Endothelial cell of umbilical vein (primary cell): Measurements from ENCODE around the gene SUPT3H. TPM values are rescaled to one million over a fixed set of nuclear protein-coding genes. Genes with fewer than 3 reads are reported as not detected.

Experiments used
- BruUV-seq: library from RNA; stranded (reverse); fragments of 400-500 nt; replicated peaks from 2 replicates; lab custom pipeline; 2021; lab: Mats Ljungman, UMichigan
- CTCF ChIA-PET: fragments of 300-600, 350-600 bp; sonication (Branson Sonifier 250); formaldehyde crosslinking; loops from one replicate; lab custom pipeline; 2021; ENCODE audit warnings: antibody characterized with exemption, inconsistent platforms; lab: Charles Lee
- POLR2A ChIA-PET: fragments of 300-600, 350-600 bp; sonication (Branson Sonifier 250); formaldehyde crosslinking; loops from one replicate; lab custom pipeline; 2021; ENCODE audit warnings: antibody characterized with exemption, inconsistent platforms; lab: Charles Lee
- DNase-seq: peaks from one replicate; pipeline ENCODE4 v3.0.0-alpha.2; 2011; ENCODE audit warnings: low read depth, low spot score
- FAIRE-seq: peaks from 2 replicates; lab custom pipeline; 2011; peaks lifted over from hg19 to GRCh38; lab: Jason Lieb, UNC
- H2AFZ ChIP-seq: 2 replicates; pipeline ENCODE4 v1.6.0; 2012; ENCODE audit warnings: low read depth, low read length, control low read depth, inconsistent platforms
- H3K27ac ChIP-seq: 2 replicates; pipeline ENCODE4 v1.5.1; 2011; ENCODE audit warnings: low read depth, mild to moderate bottlenecking, control low read depth, low read length, moderate library complexity; ENCODE audit not compliant: insufficient read depth
- H3K27me3 ChIP-seq, 2 experiments: 2 replicates each; pipeline versions ENCODE4 v1.6.0 to v1.6.1; 2011; ENCODE audit warnings: low read length in 2 of 2, mixed read lengths in 1 of 2; ENCODE audit not compliant: control insufficient read depth in 2 of 2, insufficient read depth in 2 of 2
- H3K36me3 ChIP-seq, 2 experiments: 2 replicates in 1 of 2; 3 replicates in 1 of 2; pipeline ENCODE4 v1.5.1; 2011; ENCODE audit warnings: low read length in 2 of 2, mild to moderate bottlenecking in 1 of 2, moderate library complexity in 1 of 2; ENCODE audit not compliant: control insufficient read depth in 2 of 2, insufficient read depth in 2 of 2; ENCODE audit errors: extremely low read depth in 1 of 2
- H3K4me1 ChIP-seq: 3 replicates; pipeline ENCODE4 v1.5.1; 2011; ENCODE audit warnings: mild to moderate bottlenecking, low read length; ENCODE audit not compliant: control insufficient read depth, insufficient read depth; ENCODE audit errors: extremely low read depth
- H3K4me2 ChIP-seq: 2 replicates; pipeline ENCODE4 v1.6.1; 2011; ENCODE audit warnings: low read length, control low read depth, mixed read lengths; ENCODE audit not compliant: insufficient read depth
- H3K4me3 ChIP-seq, 3 experiments: fragments of 200-600 bp in 1 of 3; sonication (generic), shearing (Covaris generic) in 1 of 3; replicated peaks in 1 of 3; 2 replicates each; pipeline ENCODE4 v1.5.1; 2011 to 2016; ENCODE audit warnings: control low read depth in 3 of 3, low read length in 3 of 3, mild to moderate bottlenecking in 2 of 3, inconsistent platforms in 1 of 3, low read depth in 1 of 3, moderate library complexity in 1 of 3; ENCODE audit not compliant: insufficient read depth in 1 of 3
- H3K79me2 ChIP-seq: 2 replicates; pipeline ENCODE4 v1.6.0; 2012; ENCODE audit warnings: low read length, inconsistent platforms; ENCODE audit not compliant: control insufficient read depth, insufficient read depth
- H3K9ac ChIP-seq: replicated peaks from 2 replicates; pipeline ENCODE3; 2011; ENCODE audit warnings: low read length, control low read depth; ENCODE audit not compliant: insufficient read depth; ENCODE audit errors: extremely low read depth
- H3K9me1 ChIP-seq: replicated peaks from 3 replicates; pipeline ENCODE4 v1.6.0; 2011; ENCODE audit warnings: mild to moderate bottlenecking, low read length; ENCODE audit not compliant: control insufficient read depth, insufficient read depth; ENCODE audit errors: extremely low read depth
- H3K9me3 ChIP-seq: replicated peaks from 2 replicates; pipeline ENCODE4 v1.5.1; 2012; ENCODE audit warnings: low read length, inconsistent platforms; ENCODE audit not compliant: control insufficient read depth, insufficient read depth
- H4K20me1 ChIP-seq: replicated peaks from 2 replicates; pipeline ENCODE3; 2011; ENCODE audit warnings: mild to moderate bottlenecking, low read length; ENCODE audit not compliant: control insufficient read depth, insufficient read depth; ENCODE audit errors: extremely low read depth
- CTCF ChIP-seq, 2 donors: IDR thresholded peaks; 1 replicate in 1 of 2; 2 replicates in 1 of 2; pipeline ENCODE4 v1.5.1; 2011; ENCODE audit warnings: low read length in 2 of 2, mild to moderate bottlenecking in 2 of 2, moderate library complexity in 2 of 2, control low read depth in 1 of 2, inconsistent platforms in 1 of 2, low read depth in 1 of 2; ENCODE audit not compliant: insufficient read depth in 1 of 2; ENCODE audit errors: extremely low read depth in 1 of 2
- EZH2 ChIP-seq: IDR thresholded peaks from 2 replicates; pipeline ENCODE4 v1.6.1; 2012; ENCODE audit warnings: borderline replicate concordance, low read depth, mild to moderate bottlenecking, moderate library complexity, low read length, inconsistent platforms; ENCODE audit not compliant: severe bottlenecking
- FOS ChIP-seq: IDR thresholded peaks from 2 replicates; pipeline ENCODE4 v1.6.1; 2011; ENCODE audit warnings: mild to moderate bottlenecking, low read length, moderate library complexity, borderline replicate concordance; ENCODE audit not compliant: insufficient read depth
- GATA2 ChIP-seq: IDR thresholded peaks from 2 replicates; pipeline ENCODE4 v1.7.0; 2011; ENCODE audit warnings: low read depth, mild to moderate bottlenecking, moderate library complexity, mixed read lengths, low read length; ENCODE audit not compliant: insufficient read length, insufficient read depth
- JUN ChIP-seq: IDR thresholded peaks from 2 replicates; pipeline ENCODE4 v1.6.1; 2011; ENCODE audit warnings: borderline replicate concordance, low read depth; ENCODE audit not compliant: insufficient read length, insufficient read depth
- MYC ChIP-seq: IDR thresholded peaks from one replicate; pipeline ENCODE4 v1.6.1; 2011; ENCODE audit warnings: mild to moderate bottlenecking, low read depth, low read length
- POLR2A ChIP-seq: IDR thresholded peaks from 2 replicates; pipeline ENCODE4 v1.6.1; 2012; ENCODE audit warnings: low read depth, mild to moderate bottlenecking, control low read depth, low read length
- POLR2AphosphoS5 ChIP-seq: IDR thresholded peaks from 2 replicates; pipeline ENCODE4 v1.6.1; 2012; ENCODE audit warnings: low read depth, mild to moderate bottlenecking, control low read depth, low read length, moderate library complexity; ENCODE audit not compliant: insufficient read depth
- dilution Hi-C: fragments of 300-500 bp; cut with MboI; formaldehyde crosslinking; loops from one replicate; pipeline ENCODE4 v1.15.0; 2019; ENCODE audit warnings: low sequenced_read_pairs; ENCODE audit not compliant: extremely low pct_ligation_motif_present
- intact Hi-C: fragments of 100-400 bp; cut with micrococcal nuclease; formaldehyde crosslinking; loops from one replicate; pipeline ENCODE4 v1.10.0; 2022
- polyA plus RNA-seq, 4 experiments: library from polyadenylated mRNA; depleted of rRNA in 3 of 4; stranded (reverse) in 3 of 4; unstranded in 1 of 4; fragments of >200 nt; gene quantifications; 2 replicates each; pipeline versions ENCODE4 v1.2.1 to v1.2.3, GENCODE V29; 2011 to 2012; ENCODE audit warnings: missing spikeins in 1 of 4
- total RNA-seq: library from RNA; stranded (reverse); gene quantifications from 2 replicates; pipeline ENCODE4 v1.2.3, GENCODE V29; 2021
- TF ChIP-seq, protein P1 (sequence below): IDR thresholded peaks from 2 replicates; pipeline ENCODE4 v1.6.1; 2011; ENCODE audit not compliant: insufficient read depth, insufficient read length

SUPT3H gene
- total and polyA plus RNA-seq, 2 donors (not counting 3 experiments of a cell fraction or from before 2014, with no cell fraction given), result 8.3 to 9.8 TPM

DNA sequence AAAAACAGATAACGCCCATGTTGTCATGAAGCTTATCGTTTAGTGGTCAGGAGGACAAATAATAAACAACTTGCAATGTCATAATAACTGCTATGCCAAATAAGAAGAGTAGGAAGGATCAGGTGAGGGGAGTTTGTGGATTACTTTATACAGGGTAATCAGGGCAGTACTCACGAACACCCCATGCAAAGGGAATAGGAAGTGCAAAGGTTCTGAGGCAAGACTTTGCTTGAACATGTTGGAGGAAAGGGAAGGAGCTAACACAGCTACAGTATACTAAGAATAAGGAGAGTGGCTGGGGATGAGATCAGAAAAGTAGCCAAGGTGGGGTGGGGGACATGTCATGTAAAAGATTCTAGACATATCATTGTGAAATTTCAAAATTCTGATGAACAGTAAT, 341.6 kb downstream of the SUPT3H start:
- dilution Hi-C loops (no loop called here), intact Hi-C loops (no loop called here)
- Histone ChIP-seq H3K9me1 (no peaks in the 10 kb centered on the region), H3K27ac (no peak overlapping the region), H3K4me2 (no peak overlapping the region), H3K36me3 (no peaks in the 10 kb centered on the region), H3K4me1 (no peaks in the 10 kb centered on the region), H3K9me3 (no peaks in the 10 kb centered on the region), H3K79me2 (no peaks in the 10 kb centered on the region), H4K20me1 (no peaks in the 10 kb centered on the region), H3K27me3 (no peaks in the 10 kb centered on the region), H3K4me3 (no peak overlapping the region), H3K9ac (no peak overlapping the region), H2AFZ (no peak overlapping the region)
- no peak for FAIRE-seq
- no TSS peak for BruUV-seq
- DNase-seq, result no peak
- CTCF ChIA-PET, result interaction anchor here (1.1 kb wide), 1 partner anchor 69 kb away, joined by 3 read pairs; no protein-coding TSS in a partner anchor
- TF ChIP-seq JUN (no peak), POLR2A (no peak)
- POLR2A ChIA-PET, result interaction anchor here (0.6 kb wide), 1 partner anchor 75 kb away, joined by 4 read pairs; no protein-coding TSS in a partner anchor

DNA sequence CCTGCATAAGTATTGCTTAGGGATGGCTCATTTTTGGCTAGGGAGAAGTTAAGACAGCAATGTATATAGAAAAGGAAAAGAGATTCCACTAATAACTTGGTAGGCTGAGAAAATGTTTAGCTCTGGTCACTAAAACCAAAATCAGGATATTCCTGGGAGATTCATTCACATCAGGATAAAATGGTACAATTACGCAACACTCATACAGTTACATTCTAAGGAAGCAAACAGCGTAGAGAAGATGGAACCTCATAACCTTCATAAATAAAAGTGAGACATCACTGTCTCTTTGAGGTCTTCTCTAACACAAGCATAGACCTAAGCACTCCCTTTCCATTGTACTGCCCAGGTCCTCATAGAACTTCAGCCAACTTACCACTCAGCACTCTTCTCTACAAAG, 345.3 kb downstream of the SUPT3H start:
- no peaks in the 10 kb centered on the region for H4K20me1 ChIP-seq
- H3K4me1 ChIP-seq, result no peaks in the 10 kb centered on the region
- H3K4me3 ChIP-seq, result no peak overlapping the region
- FAIRE-seq (no peak), DNase-seq (no peak)
- no TSS peak for BruUV-seq
- no peak overlapping the region for H3K4me2 ChIP-seq
- TF ChIP-seq MYC (no peak), FOS (no peak), EZH2 (no peak), GATA2 (no peak), JUN (no peak), CTCF (IDR thresholded peaks at IDR 0.05; ENCODE audit: extremely low read depth in 1 of 2, insufficient read depth in 1 of 2, low read depth in 1 of 2, low read length in 2 of 2) (no peak), POLR2AphosphoS5 (no peak), POLR2A (no peak)
- TF ChIP-seq, protein P1, sequence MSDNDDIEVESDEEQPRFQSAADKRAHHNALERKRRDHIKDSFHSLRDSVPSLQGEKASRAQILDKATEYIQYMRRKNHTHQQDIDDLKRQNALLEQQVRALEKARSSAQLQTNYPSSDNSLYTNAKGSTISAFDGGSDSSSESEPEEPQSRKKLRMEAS, result no peak
- no peak overlapping the region for H3K27ac ChIP-seq
- H3K36me3 ChIP-seq, result no peaks in the 10 kb centered on the region
- ChIA-PET POLR2A (no interaction called here), CTCF (interaction anchor here (1.5 kb wide), 2 partner anchors 17 to 682 kb away, joined by 3 read pairs; no protein-coding TSS in a partner anchor)
- H3K79me2 ChIP-seq, result no peaks in the 10 kb centered on the region
- no peak overlapping the region for H3K9ac ChIP-seq
- no peak overlapping the region for H2AFZ ChIP-seq
- H3K9me3 ChIP-seq, result no peaks in the 10 kb centered on the region
- H3K27me3 ChIP-seq, result no peaks in the 10 kb centered on the region
- dilution Hi-C loops, result no loop called here
- H3K9me1 ChIP-seq, result no peaks in the 10 kb centered on the region
- intact Hi-C loops, result no loop called here
